ENCODE measurements around the gene CDK2. TPM values are rescaled to one million over a fixed set of nuclear protein-coding genes. Genes with fewer than 3 reads are reported as not detected.

The CDK2 gene
- total and polyA plus RNA-seq, 7 experiments from 2014 or later: 7.0 to 77.2 (median 20.7) TPM

DNA sequence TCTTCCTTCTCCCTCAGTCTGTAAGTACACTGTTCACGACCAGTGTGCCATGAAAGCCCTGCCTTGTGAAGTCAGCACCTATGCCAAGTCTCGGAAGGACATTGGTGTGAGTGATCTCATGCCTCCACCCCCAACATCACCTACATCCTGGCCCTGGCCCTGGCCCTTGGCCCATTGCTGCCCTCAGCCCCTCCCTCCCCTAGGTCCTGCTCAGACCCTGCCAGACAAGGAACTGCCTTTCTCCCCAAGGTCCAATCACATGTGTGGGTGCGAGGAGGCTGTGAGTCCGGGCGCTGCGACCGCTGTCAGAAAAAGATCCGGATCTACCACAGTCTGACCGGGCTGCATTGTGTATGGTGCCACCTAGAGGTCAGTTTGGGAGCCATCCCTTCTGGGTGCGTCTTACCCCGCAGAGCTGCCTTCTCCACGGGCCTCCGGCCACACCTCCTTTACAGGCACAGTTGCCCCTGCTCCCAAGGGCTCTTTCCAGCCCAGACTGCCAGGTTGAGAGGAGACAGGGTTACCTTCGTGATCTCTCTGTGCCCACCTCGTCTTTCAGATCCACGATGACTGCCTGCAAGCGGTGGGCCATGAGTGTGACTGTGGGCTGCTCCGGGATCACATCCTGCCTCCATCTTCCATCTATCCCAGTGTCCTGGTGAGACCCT lies 26.4 kb upstream of the CDK2 start:
- Mint-ChIP-seq H3K4me1 (peaks cover 65 to 98% (median 93%) of the 10 kb centered on the region in 7 donors), H3K9me3 (no peaks in the 10 kb centered on the region), H3K27ac (peak overlapping the region; percentile 55 to 100 (median 97)), H3K27me3 (no peaks in the 10 kb centered on the region), H3K4me3 (peak overlapping the region; percentile 57 to 99 (median 72)), H3K36me3 (peaks cover 20 to 83% (median 65%) of the 10 kb centered on the region in 5 donors)
- peaks cover 35 to 87% (median 55%) of the 10 kb centered on the region in 3 experiments for H3K36me3 ChIP-seq (ENCODE audit: control insufficient read depth in 2 of 3, insufficient read depth in 3 of 3, low read length in 3 of 3)
- POLR2A ChIA-PET: interaction anchor here (0.6 to 27.1 kb wide), 13 partner anchors 7 to 201 kb away, joined by 3 to 728 read pairs (median 9); partner anchors contain the start of genes DGKA, DNAJC14, ORMDL2 and PYM1
- DNase-seq (peak; percentile 62 to 88 (median 82)), ATAC-seq (peak; percentile 98)
- intact Hi-C loops (cut with micrococcal nuclease): loop anchor here (1.0 to 2.0 kb wide), 9 partner anchors 9 to 202 kb away; partner anchors contain the start of genes SARNP (in 2 of the 2), DGKA (in 1 of the 2), DNAJC14 (in 1 of the 2) and PYM1 (in 1 of the 2)
- no peak overlapping the region for H3K4me3 ChIP-seq (ENCODE audit: low read length)
- H3K27me3 ChIP-seq (ENCODE audit: control insufficient read depth in 2 of 2, insufficient read depth in 2 of 2, low read length in 2 of 2): no peaks in the 10 kb centered on the region
- peak overlapping the region; percentile 64 for H3K27ac ChIP-seq (ENCODE audit: low read depth, low read length)
- peaks cover 16 to 63% of the 10 kb centered on the region in 2 donors for H3K4me1 ChIP-seq (ENCODE audit: control insufficient read depth in 2 of 2, insufficient read depth in 2 of 2, low read length in 2 of 2)
- no peaks in the 10 kb centered on the region for H3K9me3 ChIP-seq (ENCODE audit: control insufficient read depth in 2 of 3, low read length in 3 of 3)
- CTCF ChIA-PET: interaction anchor here (0.7 to 5.0 kb wide), 19 partner anchors 8 to 201 kb away, joined by 3 to 51 read pairs (median 4); partner anchors contain the start of genes ORMDL2, PYM1, RAB5B and SARNP

DNA sequence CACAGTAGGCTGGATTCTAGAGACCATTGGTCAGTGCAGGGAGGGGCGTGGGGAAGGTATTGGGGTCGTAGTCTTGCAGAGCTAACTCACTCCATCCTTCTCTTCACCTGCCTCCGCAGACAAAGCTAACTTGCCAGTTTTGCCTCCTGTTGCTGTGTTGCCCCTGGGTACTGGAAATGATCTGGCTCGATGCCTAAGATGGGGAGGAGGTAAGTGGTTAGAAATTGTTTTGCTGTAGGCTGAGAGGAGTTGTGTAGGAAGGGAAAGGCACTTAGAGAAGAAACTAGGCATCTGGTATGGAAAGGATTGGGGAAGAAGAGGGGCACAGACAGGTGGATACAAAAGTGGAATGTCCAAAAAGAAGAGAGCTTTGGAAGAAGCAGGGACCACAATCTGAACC lies 24.6 kb upstream of the CDK2 start:
- CTCF ChIA-PET: interaction anchor here (5.0 kb wide), 1 partner anchor 123 kb away, joined by 43 read pairs; the partner anchor contains the start of genes ORMDL2 and SARNP
- H3K27ac Mint-ChIP-seq: peak overlapping the region; percentile 7 to 100 (median 92)
- no peaks in the 10 kb centered on the region for H3K27me3 Mint-ChIP-seq
- H3K4me3 Mint-ChIP-seq: peak overlapping the region in 4 of 10 donors; percentile 28 to 63 (median 54)
- Histone ChIP-seq H3K9me3 (ENCODE audit: control insufficient read depth in 2 of 3, low read length in 3 of 3) (no peaks in the 10 kb centered on the region), H3K4me3 (ENCODE audit: low read length) (no peak overlapping the region), H3K27ac (ENCODE audit: low read depth, low read length) (peak overlapping the region; percentile 64), H3K27me3 (ENCODE audit: control insufficient read depth in 2 of 2, insufficient read depth in 2 of 2, low read length in 2 of 2) (no peaks in the 10 kb centered on the region), H3K4me1 (ENCODE audit: control insufficient read depth in 2 of 2, insufficient read depth in 2 of 2, low read length in 2 of 2) (peaks cover 3 to 49% of the 10 kb centered on the region in 2 donors), H3K36me3 (ENCODE audit: control insufficient read depth in 2 of 3, insufficient read depth in 3 of 3, low read length in 3 of 3) (peaks cover 41 to 97% (median 54%) of the 10 kb centered on the region in 3 experiments)
- H3K9me3 Mint-ChIP-seq: no peaks in the 10 kb centered on the region
- ATAC-seq (no peak), DNase-seq (no peak)
- POLR2A ChIA-PET: interaction anchor here (1.3 to 27.1 kb wide), 4 partner anchors 5 to 203 kb away, joined by 5 to 728 read pairs (median 382); partner anchors contain the start of genes DGKA, ORMDL2, PYM1 and SARNP
- intact Hi-C loops (cut with micrococcal nuclease): no loop called here
- H3K4me1 Mint-ChIP-seq: peaks cover 48 to 96% (median 91%) of the 10 kb centered on the region in 7 donors
- H3K36me3 Mint-ChIP-seq: peaks cover 23 to 77% (median 60%) of the 10 kb centered on the region in 5 donors

DNA sequence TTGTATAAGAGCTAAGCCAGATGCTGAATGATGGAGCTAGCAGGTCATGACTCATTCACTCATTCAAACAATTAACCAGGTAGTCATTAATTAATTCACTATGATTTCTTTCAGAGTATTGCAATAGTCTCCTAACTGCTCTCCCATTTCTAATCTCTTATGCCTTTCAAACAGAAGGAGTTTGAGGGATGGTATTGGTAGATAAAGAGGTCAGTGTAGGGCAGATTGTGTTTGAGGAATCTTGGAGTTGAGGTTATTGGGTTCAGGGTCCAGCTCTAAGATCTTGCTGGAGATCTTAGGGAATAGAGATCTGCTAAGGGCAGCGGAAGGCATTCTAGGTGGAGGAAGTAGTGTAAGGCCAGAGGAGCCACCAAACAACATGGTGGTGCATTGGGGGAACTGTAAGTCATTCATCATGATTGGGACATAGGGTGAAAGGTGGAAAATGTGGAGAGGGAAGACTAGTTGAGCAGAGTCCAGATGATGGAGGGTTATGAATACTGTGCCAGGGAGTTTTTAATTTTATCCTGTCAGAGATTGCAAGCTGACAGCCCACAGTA lies 24.0 kb upstream of the CDK2 start:
- ChIA-PET POLR2A (interaction anchor here (0.8 to 27.1 kb wide), 5 partner anchors 4 to 204 kb away, joined by 3 to 728 read pairs (median 37); partner anchors contain the start of genes DGKA, ORMDL2, PYM1 and SARNP), CTCF (interaction anchor here (2.1 to 5.0 kb wide), 2 partner anchors 11 to 124 kb away, joined by 4 to 43 read pairs; partner anchors contain the start of genes ORMDL2 and SARNP)
- Mint-ChIP-seq H3K27ac (peak overlapping the region; percentile 1 to 100 (median 92)), H3K9me3 (no peaks in the 10 kb centered on the region), H3K36me3 (peaks cover 17 to 76% (median 59%) of the 10 kb centered on the region in 5 donors), H3K4me1 (peaks cover 47 to 94% (median 90%) of the 10 kb centered on the region in 7 donors), H3K4me3 (peak overlapping the region in 2 of 10 donors; percentile 14 to 28), H3K27me3 (no peaks in the 10 kb centered on the region)
- Histone ChIP-seq H3K27me3 (ENCODE audit: control insufficient read depth in 2 of 2, insufficient read depth in 2 of 2, low read length in 2 of 2) (no peaks in the 10 kb centered on the region), H3K4me1 (ENCODE audit: control insufficient read depth in 2 of 2, insufficient read depth in 2 of 2, low read length in 2 of 2) (peaks cover 3 to 43% of the 10 kb centered on the region in 2 donors), H3K4me3 (ENCODE audit: low read length) (no peak overlapping the region), H3K36me3 (ENCODE audit: control insufficient read depth in 2 of 3, insufficient read depth in 3 of 3, low read length in 3 of 3) (peaks cover 47 to 97% (median 48%) of the 10 kb centered on the region in 3 experiments), H3K27ac (ENCODE audit: low read depth, low read length) (peak overlapping the region; percentile 64), H3K9me3 (ENCODE audit: control insufficient read depth in 2 of 3, low read length in 3 of 3) (no peaks in the 10 kb centered on the region)
- ATAC-seq (no peak), DNase-seq (no peak)
- intact Hi-C loops (cut with micrococcal nuclease): no loop called here

DNA sequence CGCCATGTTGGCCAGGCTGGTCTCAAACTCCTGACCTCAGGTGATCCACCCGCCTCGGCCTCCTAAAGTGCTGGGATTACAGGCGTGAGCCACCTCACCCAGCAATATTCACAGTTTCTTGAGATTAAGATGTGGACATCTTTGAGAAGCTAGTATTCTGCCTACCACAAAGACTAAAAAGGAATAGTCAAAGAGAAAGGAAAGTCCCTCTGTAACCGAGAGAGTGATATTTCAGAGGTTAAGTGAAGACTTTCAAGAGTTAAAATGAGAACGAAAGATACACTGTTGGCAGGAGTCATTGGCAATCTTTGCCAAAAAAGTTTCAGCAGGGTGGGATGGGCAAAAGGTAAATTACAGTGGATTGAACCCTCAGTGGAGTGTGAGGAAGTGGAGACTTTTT lies 20.1 kb upstream of the CDK2 start:
- CTCF ChIA-PET: no interaction called here
- peaks cover 0 to 4% of the 10 kb centered on the region in 2 donors for H3K4me1 ChIP-seq (ENCODE audit: control insufficient read depth in 2 of 2, insufficient read depth in 2 of 2, low read length in 2 of 2)
- peaks cover 33 to 92% (median 36%) of the 10 kb centered on the region in 3 experiments for H3K36me3 ChIP-seq (ENCODE audit: control insufficient read depth in 2 of 3, insufficient read depth in 3 of 3, low read length in 3 of 3)
- Mint-ChIP-seq H3K36me3 (peaks cover 20 to 52% (median 36%) of the 10 kb centered on the region in 5 donors), H3K4me3 (peak overlapping the region in 1 of 10 donors; percentile 45), H3K27ac (peak overlapping the region in 6 of 9 donors; percentile 12 to 86 (median 72)), H3K9me3 (peaks cover 0 to 2% (median 0%) of the 10 kb centered on the region in 11 donors), H3K4me1 (peaks cover 23 to 70% (median 60%) of the 10 kb centered on the region in 7 donors), H3K27me3 (no peaks in the 10 kb centered on the region)
- H3K27me3 ChIP-seq (ENCODE audit: control insufficient read depth in 2 of 2, insufficient read depth in 2 of 2, low read length in 2 of 2): no peaks in the 10 kb centered on the region
- no peaks in the 10 kb centered on the region for H3K9me3 ChIP-seq (ENCODE audit: control insufficient read depth in 2 of 3, low read length in 3 of 3)
- H3K4me3 ChIP-seq (ENCODE audit: low read length): no peak overlapping the region
- ATAC-seq (no peak), DNase-seq (no peak)
- peak overlapping the region; percentile 9 for H3K27ac ChIP-seq (ENCODE audit: low read depth, low read length)
- intact Hi-C loops (cut with micrococcal nuclease): loop anchor here in 1 of 2 donors (1.0 kb wide), 1 partner anchor 10 kb away; no protein-coding TSS in a partner anchor
- POLR2A ChIA-PET: interaction anchor here (0.6 to 27.1 kb wide), 7 partner anchors 11 to 208 kb away, joined by 3 to 728 read pairs (median 4); partner anchors contain the start of genes DGKA, DNAJC14, GDF11 and PYM1

DNA sequence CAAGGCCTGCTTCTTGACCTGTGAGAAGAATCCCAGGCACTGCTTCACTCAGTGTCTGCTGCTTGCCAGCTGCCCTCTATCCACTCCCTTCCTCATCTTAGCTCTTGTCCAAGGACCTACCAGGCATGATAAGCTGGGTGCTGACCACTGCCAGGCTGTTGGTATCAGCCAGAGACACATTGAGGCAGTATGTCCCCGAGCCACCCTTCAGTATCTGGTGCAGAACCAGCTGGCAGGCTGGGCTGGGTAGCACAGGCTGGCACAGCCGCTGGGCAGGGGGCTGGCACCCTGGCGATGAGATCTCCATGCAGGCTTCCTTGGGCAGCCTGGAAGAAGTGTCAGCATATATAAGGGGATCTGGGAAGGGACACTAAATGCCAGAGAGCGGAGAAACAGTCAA lies 11.3 kb upstream of the CDK2 start:
- Histone ChIP-seq H3K27me3 (ENCODE audit: control insufficient read depth in 2 of 2, insufficient read depth in 2 of 2, low read length in 2 of 2) (no peaks in the 10 kb centered on the region), H3K4me1 (ENCODE audit: control insufficient read depth in 2 of 2, insufficient read depth in 2 of 2, low read length in 2 of 2) (peaks cover 4 to 8% of the 10 kb centered on the region in 2 donors), H3K9me3 (ENCODE audit: control insufficient read depth in 2 of 3, low read length in 3 of 3) (no peaks in the 10 kb centered on the region), H3K36me3 (ENCODE audit: control insufficient read depth in 2 of 3, insufficient read depth in 3 of 3, low read length in 3 of 3) (peaks cover 29 to 40% (median 31%) of the 10 kb centered on the region in 3 experiments), H3K27ac (ENCODE audit: low read depth, low read length) (no peak overlapping the region), H3K4me3 (ENCODE audit: low read length) (no peak overlapping the region)
- Mint-ChIP-seq H3K4me3 (peak overlapping the region in 1 of 10 donors; percentile 21), H3K36me3 (peaks cover 4 to 33% (median 19%) of the 10 kb centered on the region in 5 donors), H3K27ac (peak overlapping the region in 8 of 9 donors; percentile 25 to 90 (median 79)), H3K27me3 (no peaks in the 10 kb centered on the region), H3K4me1 (peaks cover 12 to 38% (median 21%) of the 10 kb centered on the region in 7 donors), H3K9me3 (peaks cover 0 to 3% (median 0%) of the 10 kb centered on the region in 11 donors)
- ATAC-seq (peak; percentile 15), DNase-seq (no peak)
- intact Hi-C loops (cut with micrococcal nuclease): loop anchor here in 1 of 2 donors (1.0 to 2.0 kb wide), 2 partner anchors 15 to 24 kb away; partner anchors contain the start of gene DGKA
- CTCF ChIA-PET: interaction anchor here (0.7 to 1.1 kb wide), 3 partner anchors 29 to 231 kb away, joined by 3 to 4 read pairs (median 3); no protein-coding TSS in a partner anchor
- POLR2A ChIA-PET: interaction anchor here (0.6 to 27.1 kb wide), 10 partner anchors 9 to 404 kb away, joined by 3 to 728 read pairs (median 14); partner anchors contain the start of genes CNPY2, DGKA, ORMDL2 and PYM1

All from naive thymus-derived CD4-positive, alpha-beta T cell (primary cell).